ENCODE results near the gene ZBTB17.
A peak's percentile ranks its signal among the peaks of the same experiment; 100 is the strongest.

Gene ZBTB17

DNA sequence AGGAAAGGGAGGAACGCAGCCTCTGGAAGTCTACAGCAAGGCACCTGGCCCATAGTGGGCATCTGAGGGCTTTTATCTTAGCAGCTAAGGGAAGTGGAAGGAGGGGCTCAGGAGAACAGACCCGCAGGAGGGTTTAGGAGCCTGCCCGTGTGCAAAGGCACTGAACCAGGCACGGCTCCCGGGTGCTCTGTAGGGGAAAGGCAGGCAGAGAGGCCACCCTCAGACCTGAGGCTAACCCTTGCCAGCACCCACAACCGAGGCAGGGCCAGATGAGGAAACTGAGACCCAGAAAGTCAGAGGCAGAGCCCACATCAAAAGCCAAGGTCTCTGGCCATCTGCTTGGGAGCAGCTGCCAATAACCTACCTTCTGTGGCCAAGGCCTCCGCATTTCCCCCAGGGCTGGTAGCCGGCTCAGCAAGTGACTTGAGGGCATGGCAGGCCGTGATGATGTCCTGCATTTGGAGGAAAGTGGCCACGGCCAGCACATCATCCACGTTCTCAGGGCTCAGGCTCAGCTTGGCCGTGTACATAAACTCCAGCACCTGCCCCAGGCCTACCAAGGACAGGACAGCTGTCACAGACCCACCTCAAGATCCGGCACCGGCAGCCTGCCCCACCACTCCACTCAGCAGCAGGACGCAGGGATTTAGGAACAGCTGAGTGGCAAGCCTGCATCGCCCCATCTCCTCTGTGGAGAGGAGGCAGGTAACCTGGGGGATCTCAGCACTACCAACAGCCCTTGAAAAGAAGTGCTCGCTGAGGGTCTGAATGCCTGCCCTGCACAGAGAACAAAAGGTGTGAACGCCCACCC lies 29.1 kb downstream of the ZBTB17 start:
- no peak for DNase-seq

DNA sequence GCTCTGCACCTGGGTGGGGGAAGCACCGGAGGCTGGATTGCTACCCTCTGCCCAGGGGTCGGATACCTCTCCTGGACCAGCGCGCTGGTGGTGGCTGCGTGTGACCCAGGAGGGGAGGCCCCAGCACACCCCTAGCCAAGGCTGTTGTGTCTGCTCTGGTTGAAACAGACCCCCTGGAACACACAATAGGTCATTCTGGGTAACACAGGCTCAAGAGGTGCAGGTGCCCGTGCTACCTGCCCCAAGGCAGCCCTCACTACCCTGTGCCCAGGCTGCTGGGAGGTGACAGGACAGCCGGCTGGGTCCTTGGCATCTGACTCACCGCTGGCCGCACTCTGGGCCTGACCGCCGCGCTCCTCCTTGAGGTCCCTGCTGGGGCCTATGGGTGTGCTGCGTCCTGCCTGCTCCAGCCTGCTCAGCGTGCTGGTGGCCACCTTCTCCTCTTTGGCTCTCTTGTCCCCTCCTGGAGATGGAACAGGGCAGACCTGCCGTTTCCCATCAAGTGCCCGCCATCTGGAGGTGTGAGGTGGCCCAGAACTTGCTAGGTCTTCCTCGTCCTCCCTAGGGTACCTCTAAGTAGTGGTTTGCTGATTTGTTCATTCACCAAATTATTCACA lies 30.0 kb downstream of the ZBTB17 start:
- DNase-seq = no peak

DNA sequence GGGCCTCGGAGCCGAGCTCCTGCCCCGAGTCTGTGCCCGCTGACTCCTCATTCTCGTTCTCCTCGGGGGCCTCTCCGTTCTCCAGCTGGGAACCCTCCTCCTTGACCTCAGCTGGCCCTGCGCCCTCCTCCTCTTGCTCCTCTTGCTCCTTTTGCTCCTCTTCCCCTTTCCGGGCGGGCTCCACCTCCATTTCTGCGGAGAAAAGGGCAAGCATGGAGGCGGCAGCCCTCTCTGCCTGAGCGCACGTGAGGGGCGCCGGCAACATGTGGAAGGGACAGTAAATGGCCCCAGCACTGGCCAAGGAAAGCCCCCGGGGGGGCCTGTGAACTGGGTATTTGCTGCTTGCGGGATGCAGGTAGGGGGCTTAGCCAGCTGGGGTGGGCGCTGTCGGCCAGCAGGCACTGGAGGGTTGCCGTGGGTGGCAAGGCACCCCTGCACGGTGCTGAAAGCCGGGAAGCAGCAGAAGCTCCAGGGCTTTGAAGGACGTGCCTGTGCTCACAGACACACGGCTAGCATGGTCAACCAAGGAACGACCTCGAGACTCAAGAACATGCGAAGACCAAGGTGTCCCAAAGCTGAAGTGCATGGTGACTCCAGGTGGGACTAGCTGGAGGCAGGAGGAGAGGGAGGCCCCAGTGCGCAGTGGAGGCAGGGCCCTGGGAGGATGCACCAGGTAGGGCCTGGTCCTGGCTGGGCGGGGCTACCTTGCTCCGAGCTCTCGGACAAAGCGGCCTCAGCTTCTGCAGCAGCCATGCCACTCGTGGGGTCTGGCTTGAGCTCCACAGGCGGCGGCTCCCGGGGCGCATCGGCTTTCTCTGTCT lies 30.7 kb downstream of the ZBTB17 start:
- DNase-seq = no peak

DNA sequence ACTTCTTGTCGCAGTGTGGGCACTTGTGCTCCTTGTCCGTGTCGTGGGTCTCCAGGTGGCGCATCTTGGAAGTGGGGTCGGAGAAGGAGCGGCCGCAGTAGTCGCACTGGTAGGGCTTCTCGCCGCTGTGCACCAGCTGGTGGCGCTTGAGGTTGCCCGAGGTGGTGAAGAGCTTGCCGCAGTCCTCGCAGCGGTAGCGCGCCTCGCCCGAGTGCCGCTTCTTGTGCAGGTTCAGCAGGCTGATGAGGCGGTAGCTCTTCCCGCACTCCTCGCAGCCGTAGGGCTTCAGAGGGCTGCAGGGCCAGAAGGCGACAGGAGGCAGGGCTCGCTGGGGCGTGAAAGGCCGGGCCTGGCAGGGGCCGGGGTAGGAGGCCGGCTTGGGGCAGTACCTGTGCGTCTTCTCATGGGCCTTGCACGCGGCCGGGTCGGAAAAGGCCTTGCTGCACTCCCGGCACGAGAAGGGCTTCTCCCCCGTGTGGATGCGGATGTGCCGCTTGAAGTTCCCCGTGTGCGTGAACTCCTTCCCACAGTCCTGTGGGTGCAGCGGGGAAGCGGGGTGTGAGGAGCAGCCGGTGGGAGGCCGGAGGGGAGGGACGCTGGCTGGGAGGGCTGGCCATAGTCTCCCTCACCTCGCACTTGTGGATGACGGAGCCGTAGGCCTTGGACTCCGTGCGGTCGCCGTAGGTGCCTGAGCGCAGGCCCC lies 31.4 kb downstream of the ZBTB17 start:
- no peak for DNase-seq

DNA sequence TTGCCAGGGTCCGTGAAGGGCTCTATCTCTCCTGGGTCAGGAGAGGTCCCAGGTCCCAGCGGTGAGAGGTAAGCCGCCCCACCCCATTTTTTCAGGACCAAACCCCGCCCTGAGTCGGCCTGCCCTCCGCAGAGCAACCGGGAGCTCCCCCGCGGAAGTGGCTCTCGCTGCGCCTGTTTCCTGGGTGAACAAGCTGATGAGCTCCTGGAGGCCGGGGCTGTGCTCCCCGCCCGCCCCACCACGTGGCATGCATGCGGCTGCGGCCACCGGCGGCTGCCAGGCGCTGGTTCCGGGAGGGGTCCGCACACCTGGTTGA lies 32.0 kb downstream of the ZBTB17 start:
- DNase-seq = no peak

DNA sequence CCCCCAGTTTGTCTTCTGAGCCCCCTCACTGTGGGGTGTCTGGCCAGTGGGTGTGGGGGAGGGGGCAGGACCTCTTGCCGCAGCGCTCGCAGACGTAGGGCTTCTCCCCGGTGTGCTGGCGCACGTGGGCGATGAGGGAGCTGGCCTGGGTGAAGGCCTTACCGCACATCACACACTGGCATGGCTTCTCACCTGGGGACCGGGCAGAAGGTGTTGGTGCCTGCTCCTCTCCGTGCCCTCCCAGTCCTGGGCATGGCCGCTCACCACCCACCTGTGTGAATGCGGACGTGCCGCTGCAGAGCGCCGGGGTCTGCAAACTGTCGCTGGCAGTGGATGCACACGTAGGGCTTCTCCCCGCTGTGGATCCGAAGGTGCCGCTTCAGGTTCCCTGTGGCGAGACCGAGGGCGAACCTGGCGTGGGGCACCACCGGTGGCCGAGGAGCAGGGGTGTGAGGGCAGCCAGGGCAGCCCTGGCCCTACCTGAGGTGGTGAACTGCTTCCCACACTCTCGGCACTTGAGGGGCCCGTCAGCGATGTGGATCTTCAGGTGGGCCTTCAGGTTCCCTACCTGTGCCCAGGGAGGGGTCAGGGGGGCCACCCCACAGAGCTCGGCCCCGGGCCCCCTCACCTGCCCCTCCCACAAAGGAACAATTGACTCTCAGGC lies 32.4 kb downstream of the ZBTB17 start:
- no peak for DNase-seq

DNA sequence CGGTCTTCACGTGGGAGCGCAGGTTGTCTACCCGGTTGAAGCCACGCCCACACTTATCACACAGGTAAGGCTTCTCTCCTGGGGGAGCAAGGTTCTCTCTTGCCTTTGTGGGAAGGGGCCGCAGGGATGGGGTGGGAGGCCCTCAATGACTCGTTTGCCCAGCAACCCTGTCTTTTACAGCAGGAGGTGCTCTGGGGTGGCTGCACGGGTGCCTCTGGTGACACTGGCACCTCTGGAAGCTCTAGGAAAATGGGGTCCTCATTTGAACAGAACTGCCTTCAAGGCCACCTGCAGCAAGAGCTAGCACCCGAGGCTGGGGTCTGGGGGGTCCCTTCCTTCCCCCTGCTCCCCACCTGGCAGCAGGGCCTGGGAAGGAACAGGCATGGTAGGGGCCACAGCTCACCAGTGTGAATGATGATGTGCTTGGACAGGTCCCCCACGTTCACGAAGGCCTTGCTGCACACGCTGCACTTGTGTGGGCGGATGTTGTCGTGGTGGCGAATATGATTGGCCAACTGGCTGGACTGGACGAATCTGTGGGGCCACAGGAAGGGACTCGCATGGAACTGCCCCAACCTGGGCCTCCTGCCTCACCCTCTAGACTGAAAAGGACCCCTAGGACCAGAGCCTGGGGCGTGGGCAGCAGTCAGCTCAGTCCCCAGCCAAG lies 33.1 kb downstream of the ZBTB17 start:
- no peak for DNase-seq

DNA sequence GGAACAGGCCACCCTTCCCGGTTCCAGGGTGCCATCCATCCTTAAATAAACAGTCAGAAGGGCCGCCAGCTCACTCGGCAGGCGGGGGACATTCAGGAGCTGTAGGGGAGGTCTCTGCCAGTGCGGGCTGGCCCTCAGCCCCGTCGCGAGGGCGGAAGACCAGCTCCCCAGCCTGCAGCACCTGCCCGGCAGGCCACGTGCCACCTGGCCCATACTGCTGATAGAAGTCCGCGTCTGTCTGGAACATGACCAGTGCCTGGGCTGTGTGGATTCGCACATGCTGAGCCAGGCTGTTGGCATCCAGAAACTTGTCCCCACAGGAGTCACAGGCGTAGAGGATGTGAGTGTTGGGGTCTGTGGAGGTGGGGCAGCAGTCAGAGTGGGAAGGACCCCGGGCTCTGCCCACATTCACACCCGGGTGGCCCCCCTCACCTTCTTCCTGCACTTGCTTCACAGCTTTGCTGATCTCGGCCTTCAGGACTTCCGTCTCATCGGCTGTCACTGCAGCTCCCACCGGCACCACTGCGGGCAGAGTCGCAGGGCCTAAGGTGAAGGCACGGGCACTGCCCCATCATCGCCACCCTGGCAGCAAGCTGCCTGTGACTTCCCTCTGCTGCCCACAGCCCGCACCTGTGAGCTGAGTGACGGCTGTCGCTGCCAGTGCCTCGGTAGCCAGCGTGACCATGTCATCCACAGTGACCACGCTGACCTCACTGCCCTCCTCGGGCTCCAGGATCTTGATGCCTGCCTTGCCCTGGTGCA lies 33.8 kb downstream of the ZBTB17 start:
- no peak for DNase-seq

DNA sequence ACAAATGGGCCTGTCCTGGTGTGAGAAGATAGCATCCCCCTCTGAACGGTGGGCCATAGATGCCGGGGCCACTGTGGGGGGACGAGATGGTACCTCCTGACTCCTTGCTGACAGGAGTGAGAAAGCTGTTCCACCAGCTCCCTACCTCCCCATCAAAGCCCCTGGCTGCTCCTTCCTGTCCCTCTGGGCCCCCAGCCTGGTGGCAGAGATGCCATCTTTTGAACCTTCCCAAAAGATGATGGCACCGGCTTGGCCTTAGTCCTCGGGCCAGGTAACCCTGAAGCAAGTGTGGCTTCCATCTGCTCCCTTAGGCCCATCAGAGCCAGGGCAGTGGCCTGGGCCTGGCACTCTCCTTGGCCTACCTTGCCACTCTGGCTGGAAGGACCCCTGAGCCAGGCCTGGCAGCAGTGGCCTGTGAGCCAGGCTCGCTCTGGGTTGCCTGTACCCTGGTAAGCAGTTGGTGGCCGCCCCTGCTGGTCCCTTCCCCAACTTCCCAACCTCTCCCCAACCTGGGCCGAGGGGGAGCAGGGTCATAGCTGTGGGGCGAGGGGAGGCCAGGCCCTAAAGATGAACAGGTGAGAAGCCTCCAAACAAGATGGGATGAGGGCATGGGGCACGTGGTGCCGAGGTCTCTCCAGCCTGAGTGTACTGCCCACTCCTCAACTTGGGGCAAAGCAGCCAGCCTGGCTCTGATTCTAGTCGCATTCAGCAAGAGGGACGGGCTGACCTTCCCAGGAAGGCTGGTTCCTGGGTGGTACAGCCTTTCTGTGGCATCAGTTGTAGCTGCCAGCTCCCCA lies 34.7 kb downstream of the ZBTB17 start:
- DNase-seq = no peak

DNA sequence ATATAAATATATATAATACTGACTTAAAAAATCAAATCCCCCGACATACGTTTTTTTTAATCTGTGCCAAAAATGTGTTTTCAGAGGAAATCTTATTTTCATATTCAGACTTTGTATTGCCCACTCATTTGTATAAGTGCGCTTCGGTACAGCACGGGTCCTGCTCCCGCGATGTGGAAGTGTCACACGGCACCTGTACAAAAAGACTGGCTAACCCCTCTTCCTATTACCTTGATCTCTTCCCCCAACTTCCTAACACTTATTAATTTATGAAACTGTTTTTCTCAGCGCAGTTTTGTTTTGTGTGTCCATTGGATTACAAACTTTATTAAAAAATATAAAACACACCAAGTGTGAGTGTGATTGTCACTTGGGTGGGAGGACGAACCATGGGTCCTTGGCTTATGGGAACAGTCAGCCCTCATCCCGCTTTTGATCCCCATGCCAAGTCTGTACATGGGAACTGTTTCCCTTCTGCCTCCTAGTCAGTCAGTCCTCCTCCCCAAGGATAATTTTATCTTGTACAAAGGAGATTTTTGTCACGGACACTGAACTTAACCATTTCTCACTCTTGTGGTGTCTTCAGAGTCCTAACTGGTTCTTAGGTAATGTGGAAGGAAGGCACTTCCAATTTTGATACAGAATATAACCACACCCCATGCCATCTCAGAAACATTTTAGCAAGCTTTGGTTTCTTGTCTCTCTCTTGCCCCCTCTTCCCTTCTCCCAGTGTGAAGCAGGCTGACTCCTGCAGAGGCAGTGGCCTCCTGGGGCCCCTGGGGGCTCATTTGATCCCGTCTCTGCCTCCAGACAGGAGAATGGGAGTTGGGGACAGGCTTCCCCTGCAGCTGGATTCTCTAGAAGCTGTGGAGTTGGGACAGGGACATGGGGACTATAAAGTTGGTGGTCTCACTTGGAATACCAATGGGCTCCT lies 35.5 kb downstream of the ZBTB17 start:
- no peak for DNase-seq

DNA sequence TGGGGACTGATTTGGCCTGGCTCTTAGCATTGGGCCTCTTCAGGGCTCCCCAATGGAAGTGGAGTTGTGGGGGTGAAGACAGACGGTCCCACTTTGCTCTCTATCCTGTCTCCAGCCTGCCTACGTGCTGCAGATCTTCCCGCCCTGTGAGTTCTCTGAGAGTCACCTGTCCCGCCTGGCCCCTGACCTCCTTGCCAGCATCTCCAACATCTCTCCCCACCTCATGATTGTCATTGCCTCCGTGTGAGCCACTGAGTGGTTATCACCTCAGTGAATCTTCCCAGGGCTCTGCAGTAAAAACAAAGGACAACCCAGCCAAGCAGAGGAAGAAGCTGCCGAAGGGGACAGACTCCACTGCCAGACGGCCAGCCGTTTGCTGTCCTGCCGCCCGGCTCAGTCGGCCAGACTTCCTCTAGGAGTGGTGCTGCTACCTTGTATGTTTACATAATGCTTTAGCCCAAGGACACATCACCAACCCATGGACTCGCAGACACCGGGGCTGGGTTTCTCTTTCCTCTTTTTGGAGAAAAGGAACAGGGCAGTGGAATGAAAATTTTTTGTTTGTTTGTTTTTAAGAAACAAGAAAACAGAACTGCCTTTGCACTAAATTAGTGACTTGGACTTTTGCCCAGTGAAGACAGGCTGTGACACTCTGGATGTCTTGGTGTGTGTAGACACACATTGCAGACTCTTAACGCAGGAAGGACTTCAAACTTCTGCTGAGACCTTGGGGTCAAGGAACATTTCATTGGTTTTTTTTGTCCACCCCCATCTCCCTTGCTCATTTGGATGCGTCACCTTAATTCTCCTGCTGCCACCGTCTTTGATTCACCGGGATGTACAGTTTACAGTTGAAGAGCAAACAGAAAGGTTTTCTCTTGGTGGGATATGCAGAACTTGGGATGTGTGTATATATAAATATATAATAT lies 36.5 kb downstream of the ZBTB17 start:
- no peak for DNase-seq

DNA sequence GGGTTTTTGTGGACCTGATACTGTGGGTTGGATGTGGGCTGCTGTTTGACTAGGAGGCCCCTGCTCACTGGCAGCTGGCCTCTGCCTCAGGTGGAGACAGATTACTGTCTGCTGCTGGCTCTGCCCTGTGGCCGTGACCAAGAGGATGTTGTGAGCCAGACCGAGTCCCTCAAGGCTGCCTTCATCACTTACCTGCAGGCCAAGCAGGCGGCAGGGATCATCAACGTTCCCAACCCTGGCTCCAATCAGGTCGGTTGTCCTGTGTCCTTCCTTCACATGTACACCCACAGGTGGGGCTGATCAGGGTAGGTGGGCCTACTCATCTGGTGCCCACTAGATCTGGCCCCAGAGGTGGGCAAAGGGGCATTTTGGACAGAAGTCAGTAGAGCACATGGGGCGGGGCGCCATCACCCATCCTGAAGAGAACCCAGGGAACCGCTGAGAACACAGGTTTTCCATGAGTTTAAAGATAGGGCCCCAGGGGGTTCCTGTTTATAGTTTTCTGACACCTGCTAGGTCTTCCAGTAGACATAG lies 37.2 kb downstream of the ZBTB17 start:
- DNase-seq = peak in 1 of 2 donors; percentile 19

DNA sequence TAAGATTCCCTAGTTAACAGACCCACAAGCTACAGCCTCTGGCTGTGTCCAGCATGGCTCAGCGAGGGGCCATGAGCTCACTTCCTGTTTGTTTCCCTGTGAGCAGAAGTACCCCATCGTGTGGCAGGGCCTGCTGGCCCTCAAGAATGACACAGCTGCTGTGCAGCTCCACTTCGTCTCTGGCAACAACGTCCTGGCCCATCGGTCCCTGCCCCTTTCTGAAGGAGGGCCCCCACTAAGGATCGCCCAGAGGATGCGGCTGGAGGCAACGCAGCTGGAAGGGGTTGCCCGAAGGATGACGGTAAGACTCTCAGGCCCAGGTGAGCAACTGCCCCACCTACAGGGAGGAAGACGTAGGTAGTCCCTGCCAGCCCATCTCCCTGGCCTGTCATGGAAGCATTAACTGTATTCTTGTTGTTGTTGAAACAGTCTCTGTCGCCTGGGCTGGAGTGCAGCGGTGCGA lies 38.2 kb downstream of the ZBTB17 start:
- DNase-seq = no peak

DNA sequence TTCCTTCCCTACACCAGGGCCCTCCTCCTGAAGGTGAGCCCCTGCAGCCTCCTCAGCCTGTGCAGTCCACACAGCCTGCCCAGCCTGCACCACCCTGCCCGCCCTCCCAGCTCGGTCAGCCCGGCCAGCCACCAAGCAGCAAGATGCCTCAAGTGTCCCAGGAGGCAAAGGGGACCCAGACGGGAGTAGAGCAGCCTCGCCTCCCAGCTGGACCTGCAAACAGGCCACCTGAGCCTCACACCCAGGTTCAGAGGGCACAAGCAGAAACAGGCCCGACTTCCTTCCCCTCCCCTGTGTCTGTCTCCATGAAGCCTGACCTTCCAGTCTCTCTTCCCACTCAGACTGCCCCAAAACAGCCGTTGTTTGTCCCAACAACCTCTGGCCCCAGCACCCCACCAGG lies 38.8 kb downstream of the ZBTB17 start:
- no peak for DNase-seq

DNA sequence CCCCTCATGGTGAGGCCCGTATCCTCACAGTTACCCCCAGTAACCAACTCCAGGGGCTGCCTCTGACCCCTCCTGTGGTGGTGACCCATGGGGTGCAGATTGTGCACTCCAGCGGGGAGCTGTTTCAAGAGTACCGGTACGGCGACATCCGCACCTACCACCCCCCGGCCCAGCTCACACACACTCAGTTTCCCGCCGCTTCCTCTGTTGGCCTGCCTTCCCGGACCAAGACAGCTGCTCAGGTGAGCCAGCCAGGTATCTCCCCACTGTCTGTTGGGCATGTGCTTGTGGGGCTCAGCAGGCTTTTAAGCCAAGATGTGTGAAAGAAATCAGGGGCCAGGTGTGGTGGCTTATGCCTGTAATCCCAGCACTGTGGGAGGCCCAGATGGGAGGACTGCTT lies 39.9 kb downstream of the ZBTB17 start:
- DNase-seq = no peak

DNA sequence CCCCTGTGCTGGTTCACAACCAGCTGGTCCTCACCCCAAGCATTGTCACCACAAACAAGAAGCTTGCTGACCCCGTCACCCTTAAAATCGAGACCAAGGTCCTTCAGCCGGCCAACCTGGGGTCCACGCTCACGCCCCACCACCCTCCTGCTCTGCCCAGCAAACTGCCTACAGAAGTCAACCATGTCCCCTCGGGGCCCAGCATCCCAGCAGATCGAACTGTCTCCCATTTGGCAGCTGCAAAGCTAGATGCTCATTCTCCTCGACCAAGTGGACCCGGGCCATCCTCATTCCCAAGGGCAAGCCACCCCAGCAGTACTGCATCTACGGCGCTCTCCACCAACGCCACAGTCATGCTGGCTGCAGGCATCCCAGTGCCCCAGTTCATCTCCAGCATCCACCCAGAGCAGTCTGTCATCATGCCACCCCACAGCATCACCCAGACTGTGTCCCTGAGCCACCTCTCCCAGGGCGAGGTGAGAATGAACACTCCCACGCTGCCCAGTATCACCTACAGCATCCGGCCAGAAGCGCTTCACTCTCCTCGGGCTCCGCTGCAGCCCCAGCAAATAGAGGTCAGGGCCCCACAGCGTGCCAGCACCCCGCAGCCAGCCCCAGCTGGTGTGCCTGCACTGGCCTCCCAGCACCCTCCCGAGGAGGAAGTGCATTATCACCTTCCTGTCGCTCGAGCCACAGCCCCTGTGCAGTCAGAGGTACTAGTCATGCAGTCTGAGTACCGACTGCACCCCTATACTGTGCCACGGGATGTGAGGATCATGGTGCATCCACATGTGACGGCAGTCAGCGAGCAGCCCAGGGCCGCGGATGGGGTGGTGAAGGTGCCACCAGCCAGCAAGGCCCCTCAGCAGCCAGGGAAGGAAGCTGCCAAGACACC lies 40.6 kb downstream of the ZBTB17 start:
- DNase-seq = no peak
